WERI-Rb-1 (cell line): Measurements from ENCODE around the gene UCN.
"Not testable (repeated sequence)": the region's sequence is repeated elsewhere in the genome, so short reads cannot be mapped to it uniquely, and the experiment has no call there.

Source experiments
- DNase-seq: peaks from one replicate; pipeline ENCODE4 v3.0.0-alpha.2; 2020
- H3K27ac ChIP-seq: fragments of 250-450 bp; sonication (Bioruptor Pico); 2 replicates; pipeline ENCODE4 v1.5.1; 2020; ENCODE audit warnings: mild to moderate bottlenecking, moderate library complexity
- H3K27me3 ChIP-seq: fragments of 250-450 bp; sonication (Bioruptor Pico); 2 replicates; pipeline ENCODE4 v1.5.1; 2021; ENCODE audit warnings: mild to moderate bottlenecking, low read depth, moderate library complexity; ENCODE audit not compliant: insufficient read depth, severe bottlenecking
- H3K36me3 ChIP-seq: fragments of 250-450 bp; sonication (Bioruptor Pico); 2 replicates; pipeline ENCODE4 v1.5.1; 2020; ENCODE audit warnings: mild to moderate bottlenecking, moderate library complexity
- H3K4me3 ChIP-seq: 2 replicates; pipeline ENCODE4 v1.5.1; 2011; ENCODE audit warnings: low read depth, mild to moderate bottlenecking, control low read depth, low read length
- H3K9me3 ChIP-seq: fragments of 250-450 bp; sonication (Bioruptor Pico); 2 replicates; pipeline ENCODE4 v1.5.1; 2021; ENCODE audit warnings: mild to moderate bottlenecking, moderate library complexity; ENCODE audit not compliant: severe bottlenecking
- TF ChIP-seq, protein P1 (sequence below): IDR thresholded peaks from 2 replicates; pipeline ENCODE4 v1.5.1; 2011; ENCODE audit warnings: low read depth, mild to moderate bottlenecking, control low read depth, inconsistent platforms, low read length

The UCN gene

DNA sequence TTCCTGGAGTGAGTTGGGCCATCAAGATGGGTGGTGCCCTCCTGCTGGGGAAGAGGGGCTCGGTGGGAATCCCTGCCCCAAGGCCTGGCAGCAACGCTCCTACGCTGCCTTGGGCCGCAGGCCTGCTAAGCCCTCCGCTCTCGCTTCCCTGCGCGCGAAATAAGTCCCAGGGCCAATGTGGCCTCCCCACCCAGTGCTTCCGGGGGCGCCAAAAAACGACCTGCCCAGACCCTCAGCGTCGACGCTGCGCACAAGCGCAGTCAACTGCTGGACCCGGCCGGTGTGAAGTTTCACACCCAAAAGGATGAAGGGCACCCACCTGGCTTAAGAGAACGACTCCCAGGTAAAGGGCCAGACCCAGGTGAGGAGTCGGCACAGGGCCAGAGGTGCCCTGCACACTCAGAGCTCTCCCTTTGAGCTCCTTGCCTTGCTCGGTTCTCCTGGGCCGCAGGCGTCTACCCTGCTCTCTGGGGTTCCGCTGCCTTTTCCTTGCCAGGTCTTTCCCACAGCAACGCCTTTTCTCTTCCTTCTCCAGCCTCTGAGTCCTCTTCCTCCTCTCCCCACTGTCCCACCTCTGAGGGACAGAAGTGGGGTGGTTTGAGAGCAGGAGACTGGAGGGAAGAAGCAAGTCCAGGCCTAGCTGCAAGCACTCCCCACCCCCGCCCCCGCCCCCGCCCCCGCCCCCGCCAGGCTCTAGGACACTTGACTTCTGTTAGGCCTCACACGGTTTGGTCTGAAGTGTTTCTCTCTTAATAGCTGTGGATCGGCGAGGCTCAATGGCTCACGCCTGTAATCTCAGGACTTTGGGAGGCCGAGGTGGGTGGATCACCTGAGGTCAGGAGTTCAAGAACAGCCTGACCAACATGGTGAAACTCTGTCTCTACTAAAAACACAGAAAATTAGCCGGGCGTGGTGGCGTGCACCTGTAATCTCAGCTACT, 32.8 kb downstream of the UCN start, which contains the start of gene DNAJC5G:
Gene DNAJC5G (plus strand): TSS at position 223 of the 940 bp plus-strand sequence. CDS start 1,296 bp downstream, outside the sequence.
- Histone ChIP-seq H3K4me3 (no peak within 1 kb of the TSS), H3K27me3 (no peaks in the 10 kb centered on the region), H3K36me3 (no peaks in the 10 kb centered on the region), H3K9me3 (no peaks in the 10 kb centered on the region), H3K27ac (no peak within 1 kb of the TSS)
- TF ChIP-seq, protein P1, sequence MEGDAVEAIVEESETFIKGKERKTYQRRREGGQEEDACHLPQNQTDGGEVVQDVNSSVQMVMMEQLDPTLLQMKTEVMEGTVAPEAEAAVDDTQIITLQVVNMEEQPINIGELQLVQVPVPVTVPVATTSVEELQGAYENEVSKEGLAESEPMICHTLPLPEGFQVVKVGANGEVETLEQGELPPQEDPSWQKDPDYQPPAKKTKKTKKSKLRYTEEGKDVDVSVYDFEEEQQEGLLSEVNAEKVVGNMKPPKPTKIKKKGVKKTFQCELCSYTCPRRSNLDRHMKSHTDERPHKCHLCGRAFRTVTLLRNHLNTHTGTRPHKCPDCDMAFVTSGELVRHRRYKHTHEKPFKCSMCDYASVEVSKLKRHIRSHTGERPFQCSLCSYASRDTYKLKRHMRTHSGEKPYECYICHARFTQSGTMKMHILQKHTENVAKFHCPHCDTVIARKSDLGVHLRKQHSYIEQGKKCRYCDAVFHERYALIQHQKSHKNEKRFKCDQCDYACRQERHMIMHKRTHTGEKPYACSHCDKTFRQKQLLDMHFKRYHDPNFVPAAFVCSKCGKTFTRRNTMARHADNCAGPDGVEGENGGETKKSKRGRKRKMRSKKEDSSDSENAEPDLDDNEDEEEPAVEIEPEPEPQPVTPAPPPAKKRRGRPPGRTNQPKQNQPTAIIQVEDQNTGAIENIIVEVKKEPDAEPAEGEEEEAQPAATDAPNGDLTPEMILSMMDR = no peak
- no peak for DNase-seq

DNA sequence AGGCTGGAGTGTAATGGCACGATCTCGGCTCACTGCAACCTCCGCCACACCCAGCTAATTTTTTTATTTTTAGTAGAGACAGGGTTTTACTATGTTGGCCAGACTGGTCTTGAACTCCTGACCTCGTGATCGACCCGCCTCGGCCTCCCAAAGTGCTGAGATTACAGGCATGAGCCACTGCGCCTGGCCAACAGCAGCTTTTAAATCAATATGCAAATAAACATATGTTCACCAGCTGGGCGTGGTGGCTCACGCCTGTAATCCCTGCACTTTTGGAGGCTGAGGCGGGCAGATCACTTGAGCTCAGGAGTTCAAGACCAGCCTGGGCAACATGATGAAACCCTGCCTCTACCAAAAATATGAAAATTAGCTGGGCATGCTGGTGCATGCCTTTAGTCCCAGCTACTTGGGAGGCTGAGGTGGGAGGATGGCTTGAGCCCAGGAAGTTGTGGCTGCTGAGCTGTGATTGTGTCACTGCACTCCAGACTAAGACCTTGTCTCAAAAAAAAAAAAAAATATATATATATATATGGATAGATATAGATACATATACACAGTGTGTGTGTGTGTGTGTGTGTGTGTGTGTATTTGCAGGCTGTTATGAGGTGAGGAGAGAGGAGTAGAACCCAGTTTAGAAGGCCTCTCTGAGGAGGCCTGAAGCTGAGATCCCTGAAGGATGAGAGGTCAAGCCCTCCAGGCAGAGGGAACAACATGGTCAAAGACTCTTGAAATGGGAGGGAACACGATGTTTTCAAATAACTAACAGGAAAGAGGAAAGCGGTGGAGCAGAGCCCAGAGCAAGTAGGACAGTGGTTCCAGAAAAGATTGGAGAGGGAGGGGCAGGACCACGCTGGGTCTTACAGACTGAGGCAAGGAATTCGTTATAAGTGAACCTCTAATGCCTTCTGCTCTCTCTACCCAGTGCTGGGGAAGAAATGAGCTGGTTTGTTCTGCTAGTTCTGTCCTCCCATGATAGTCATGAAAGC, 35.4 kb downstream of the UCN start:
- not testable (repeated sequence) for H3K9me3 ChIP-seq, H3K36me3 ChIP-seq, H3K27ac ChIP-seq, H3K27me3 ChIP-seq, H3K4me3 ChIP-seq
- peak; percentile 66 for DNase-seq

DNA sequence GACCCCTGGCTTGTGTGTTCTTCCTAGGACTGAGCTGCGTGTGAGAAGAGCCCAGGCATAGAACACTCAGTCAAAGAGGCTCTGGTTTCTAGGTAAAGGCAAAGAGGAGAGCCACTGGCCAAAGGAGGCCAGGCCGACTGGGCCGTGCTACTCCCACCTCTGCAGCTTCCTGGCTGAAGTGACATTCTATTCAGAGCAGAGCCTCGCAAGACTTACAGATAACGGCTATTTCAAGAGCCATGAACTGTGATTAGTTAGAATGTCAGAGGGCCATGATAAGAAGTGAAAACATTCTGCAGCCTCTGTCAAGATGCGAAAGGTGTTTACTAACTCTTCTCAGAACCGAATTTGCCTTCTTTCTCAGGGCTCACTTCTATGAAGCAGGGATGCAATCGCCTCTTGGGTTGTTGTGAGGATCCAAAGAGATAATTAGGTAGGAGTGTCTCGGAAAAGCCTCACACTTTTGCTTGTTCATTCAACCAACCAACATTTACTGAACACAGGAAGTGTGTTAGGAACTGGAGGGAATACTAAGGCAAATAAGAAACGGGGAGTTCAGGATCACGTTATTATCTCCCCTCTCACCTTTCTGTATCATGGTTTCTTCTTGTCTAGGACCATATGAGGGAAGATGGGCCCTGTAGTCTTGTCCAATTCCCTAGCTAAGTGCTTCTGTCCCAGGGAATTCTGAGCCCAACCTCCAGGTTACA, 36.5 kb downstream of the UCN start:
- Histone ChIP-seq H3K27ac (no peak overlapping the region), H3K36me3 (no peaks in the 10 kb centered on the region), H3K9me3 (no peaks in the 10 kb centered on the region), H3K4me3 (no peak overlapping the region), H3K27me3 (no peaks in the 10 kb centered on the region)
- DNase-seq = no peak
- TF ChIP-seq, protein P1 = no peak

DNA sequence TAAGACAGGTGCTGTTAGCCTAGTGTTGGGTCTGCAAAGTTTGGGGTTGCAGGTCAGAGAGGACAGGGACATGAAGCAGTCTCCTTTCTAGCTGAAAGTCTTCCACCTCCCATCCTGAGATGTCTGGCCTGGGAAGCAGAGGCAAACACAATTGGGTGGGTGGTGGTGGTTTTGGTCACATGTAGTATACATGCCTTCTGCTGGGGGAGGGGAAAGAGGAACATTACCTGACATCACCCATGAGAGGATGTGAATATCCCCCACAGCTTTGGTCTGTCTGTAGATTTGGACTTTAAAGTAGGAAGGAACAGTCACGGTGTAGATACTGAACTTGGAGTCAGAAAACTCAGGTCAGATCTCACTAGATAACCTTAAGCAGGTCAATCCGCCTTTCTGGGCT, 37.6 kb downstream of the UCN start:
- H3K4me3 ChIP-seq = no peak overlapping the region
- H3K36me3 ChIP-seq = no peaks in the 10 kb centered on the region
- H3K27ac ChIP-seq = no peak overlapping the region
- TF ChIP-seq, protein P1 = no peak
- no peaks in the 10 kb centered on the region for H3K9me3 ChIP-seq
- no peaks in the 10 kb centered on the region for H3K27me3 ChIP-seq
- no peak for DNase-seq

DNA sequence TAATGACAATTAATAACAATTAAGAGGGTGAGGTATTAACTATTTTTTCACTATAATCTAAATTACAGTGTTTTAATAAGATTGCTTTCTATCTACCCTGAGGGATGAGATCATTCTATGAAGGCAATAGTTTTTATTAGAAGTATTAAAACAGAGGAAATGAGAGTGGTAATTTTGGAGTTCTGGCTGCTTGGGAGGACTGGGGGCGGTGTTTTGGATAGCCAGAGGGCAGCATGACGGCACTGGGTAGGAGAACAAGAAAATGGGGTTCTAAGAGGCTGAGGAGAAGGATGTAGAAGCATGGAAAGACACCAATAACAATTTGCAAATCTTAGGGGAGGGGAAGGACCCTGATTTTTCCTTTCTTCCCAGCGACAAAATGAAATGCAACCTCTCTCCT, 38.1 kb downstream of the UCN start:
- TF ChIP-seq, protein P1 = no peak
- no peak overlapping the region for H3K4me3 ChIP-seq
- no peak overlapping the region for H3K27ac ChIP-seq
- no peak for DNase-seq
- H3K27me3 ChIP-seq = no peaks in the 10 kb centered on the region
- no peaks in the 10 kb centered on the region for H3K9me3 ChIP-seq
- no peaks in the 10 kb centered on the region for H3K36me3 ChIP-seq

DNA sequence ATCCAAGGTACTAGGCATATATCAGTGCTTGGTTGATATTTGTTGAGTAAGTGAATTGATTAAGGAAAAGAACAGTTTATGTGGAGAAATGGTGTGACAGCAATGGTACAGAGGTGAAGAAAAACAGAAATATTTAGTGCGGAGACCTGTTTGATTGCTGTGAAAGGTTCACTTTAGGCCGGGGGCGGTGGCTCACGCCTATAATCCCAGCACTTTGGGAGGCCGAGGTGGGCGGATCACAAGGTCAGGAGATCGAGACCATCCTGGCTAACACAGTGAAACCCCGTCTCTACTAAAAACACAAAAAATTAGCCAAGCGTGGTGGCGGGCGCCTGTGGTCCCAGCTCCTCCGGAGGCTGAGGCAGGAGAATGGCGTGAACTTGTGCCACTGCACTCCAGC, 39.9 kb downstream of the UCN start:
- DNase-seq, H3K9me3 ChIP-seq, H3K27ac ChIP-seq, H3K4me3 ChIP-seq, H3K27me3 ChIP-seq, H3K36me3 ChIP-seq: not testable (repeated sequence)
